Fibroblast of skin of scalp (primary cell): ENCODE measurements around the gene LAMB3.

ENCODE experiments used
- DNase-seq: peaks from one replicate; pipeline ENCODE4 v3.0.0-alpha.2; 2013

LAMB3 gene

DNA sequence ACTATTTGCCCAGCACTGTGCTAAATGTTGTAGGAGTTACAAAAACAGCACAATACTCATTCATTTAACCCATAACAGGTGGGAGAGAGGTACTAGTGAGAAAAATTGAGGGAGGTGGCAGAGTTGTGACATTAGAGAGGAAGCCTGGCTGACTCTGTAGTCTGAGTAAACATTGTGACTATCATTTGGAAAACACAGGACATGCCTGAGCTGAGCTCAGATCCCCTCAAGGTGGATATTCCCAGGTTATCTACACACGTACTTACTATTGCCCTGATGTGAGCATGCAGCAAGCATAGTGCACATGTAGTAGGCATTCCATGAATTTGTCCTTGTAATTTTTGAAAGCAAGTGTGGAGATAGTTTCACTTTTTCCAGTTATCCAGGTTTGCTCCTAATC, 57.8 kb downstream of the LAMB3 start:
- DNase-seq: no peak

DNA sequence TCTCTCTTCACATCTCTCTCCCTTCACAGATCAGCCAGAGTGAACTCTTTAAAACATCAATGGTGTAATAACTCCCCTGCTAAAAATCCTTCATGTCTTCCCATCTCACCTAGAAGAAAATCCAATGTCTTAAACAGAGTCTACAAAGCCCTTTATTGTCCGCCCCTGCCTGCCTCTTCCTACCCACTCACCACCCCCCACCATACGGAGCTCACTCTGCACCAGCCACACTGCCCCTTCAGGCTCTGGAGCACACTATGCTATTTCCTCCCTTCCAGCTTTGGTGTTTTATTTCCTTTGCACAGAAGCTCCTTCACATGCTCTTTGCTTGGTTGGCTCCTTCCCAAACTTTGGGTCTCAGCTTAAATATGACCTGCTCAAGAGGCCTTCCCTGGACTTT, 58.5 kb downstream of the LAMB3 start:
- no peak for DNase-seq

DNA sequence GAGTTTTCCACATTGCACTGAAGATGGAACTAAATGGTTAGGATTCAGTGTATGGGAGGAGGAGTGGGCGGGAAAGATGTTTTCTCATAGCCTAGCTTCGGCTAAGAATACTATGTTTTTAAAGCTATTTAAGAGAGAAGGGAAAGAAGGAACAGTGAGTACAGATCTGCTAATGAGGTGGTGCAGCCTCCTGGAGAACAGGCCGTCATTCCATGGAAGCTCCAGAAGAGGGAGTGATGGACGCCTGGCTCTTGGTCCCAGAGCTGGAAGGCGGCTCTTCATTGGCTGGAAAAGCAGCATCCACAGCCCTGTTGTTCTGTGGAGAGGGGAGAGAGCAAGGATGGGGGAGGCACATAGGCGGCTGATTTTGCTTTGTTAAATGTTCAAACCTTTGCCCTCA, 61.8 kb downstream of the LAMB3 start:
- DNase-seq: peak; percentile 39

DNA sequence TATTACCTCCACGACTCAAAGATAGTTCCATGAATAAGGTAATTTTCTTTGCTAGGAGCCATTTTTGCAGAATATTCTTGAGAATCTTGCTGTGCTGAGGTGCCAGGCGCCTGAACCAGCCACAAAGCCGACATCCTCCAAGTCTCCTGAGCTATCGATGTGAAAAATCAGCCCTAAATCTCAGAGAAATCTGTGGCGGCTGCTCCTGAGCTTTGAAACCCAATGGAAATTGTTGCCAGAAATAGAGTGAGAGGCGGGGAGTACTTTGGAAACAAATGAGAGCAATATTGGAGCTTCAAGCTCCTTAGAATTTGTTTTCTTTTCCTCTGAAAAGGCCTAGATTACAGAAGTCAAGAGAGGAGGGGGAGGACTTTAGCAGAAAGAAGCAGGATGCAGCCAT, 62.4 kb downstream of the LAMB3 start:
- no peak for DNase-seq

DNA sequence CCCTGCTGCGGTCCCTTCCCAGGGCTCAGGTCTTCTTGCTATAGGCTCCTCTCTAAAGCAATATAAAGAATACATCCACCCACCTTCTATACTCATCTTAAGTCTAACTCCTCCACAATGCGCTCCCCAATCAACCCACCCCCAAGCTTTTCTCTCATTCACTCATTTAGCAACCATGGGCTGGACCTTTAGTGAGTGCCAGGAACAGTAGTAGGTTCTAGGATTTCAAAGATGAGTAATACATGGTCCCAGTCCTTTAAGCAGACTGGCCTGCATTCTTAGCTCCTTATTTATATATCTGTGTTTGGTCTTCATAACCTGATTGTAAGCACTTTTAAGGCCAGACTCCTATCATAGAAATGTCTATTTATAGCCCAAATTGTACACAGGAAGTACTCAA, 62.8 kb downstream of the LAMB3 start:
- no peak for DNase-seq

DNA sequence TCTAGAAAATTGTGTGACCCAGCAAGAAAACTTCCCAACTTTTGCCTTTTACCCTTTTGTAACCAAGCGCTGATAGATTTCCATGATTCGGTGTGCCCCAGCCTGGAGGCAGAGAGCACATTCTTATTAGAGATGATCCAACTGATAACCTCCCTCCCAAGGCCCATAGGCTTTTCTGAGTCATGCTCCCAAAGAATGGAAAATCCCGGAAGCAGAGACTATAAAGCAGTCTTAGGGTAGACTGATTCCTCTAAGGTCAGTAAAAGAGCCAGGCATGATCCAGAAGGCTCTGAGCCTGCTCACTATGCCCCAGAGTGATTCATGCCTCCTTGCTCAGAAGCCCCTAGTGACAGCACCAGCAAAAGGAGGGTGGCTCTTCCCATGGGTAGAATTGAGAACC, 64.4 kb downstream of the LAMB3 start:
- DNase-seq: peak; percentile 35

DNA sequence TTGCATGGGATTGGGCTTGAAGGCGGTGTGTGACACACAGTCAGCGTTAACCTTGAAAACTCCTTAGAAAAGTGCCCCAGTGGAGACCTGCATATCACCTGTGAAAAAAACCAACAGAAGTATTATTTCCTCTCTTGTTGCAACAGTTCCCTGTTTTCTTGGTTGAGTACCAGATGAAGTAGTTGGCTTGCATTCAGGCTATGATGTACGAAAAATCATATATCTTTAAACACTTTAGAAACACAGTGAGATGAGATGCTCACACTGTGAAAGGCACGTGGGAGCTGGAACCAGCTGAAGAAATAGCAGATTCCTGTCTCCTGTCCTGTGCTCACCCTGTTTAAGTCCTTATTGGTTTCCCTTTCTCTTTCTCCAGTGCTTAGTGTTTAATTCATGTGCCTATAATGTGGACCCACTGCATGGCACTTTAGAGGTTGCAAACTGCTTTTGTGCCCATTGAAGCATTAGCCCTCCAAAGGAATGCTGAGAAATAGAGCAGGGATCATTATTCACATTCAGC, 65.9 kb downstream of the LAMB3 start:
- no peak for DNase-seq

DNA sequence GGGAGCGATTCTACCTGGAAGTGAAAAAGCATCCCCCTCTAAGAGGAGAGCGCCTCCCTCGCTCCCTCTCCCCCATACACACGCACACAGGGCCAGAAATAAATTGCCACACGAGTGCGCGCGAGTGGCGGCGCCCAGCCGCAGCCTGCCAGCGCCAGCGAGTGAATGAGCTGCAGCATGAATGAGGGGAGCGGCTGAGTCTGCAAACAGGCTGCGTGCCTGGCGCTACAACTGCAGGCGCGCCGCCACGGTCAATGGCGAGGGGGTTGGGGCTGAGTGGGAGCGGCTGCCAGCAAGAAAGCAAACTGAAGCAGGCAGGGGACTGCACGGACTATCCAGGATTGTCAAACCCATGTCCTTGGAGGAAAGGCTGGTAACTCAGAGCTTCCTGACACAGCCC, 66.6 kb downstream of the LAMB3 start:
- peak; percentile 39 for DNase-seq

DNA sequence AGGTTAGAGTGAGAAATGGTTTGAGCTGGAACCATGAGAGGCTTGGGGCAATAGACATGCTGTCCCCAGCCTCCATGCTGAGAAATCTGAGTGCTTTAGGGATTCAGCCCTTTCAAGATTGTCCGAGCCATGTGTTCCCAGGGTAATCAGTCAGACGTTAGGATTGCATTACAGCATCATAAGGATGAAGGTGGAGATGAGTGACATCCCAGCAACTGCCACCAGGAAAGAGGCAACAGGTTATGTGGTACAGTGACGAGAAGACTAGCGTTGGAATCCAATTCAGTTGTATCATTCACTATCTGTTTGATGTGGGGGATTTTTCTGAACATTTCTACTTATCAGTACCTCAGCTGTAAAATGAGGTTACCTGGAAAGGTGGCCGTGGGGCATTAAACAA, 67.0 kb downstream of the LAMB3 start:
- no peak for DNase-seq

DNA sequence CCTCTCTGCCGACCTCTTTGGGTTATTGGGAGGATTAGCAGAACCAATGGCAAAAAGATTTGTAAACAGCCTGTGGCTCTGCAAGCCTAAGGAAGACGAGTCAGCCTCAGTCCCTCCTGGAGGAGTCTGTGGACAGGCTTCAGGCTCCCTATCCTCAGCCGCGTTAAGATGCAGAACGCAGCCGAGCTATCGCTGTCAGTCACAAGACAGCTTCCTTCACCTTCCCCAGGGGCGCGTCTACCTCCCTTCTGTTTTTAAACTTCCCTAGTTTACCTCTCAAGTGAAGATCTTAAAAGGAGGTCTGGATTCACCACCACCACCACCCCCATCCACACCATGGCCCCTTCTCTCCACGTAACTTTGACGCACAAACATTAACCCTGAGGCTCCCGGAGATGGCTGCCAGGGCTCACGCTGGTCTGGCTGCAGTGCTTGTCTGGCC, 68.0 kb downstream of the LAMB3 start:
- no peak for DNase-seq

DNA sequence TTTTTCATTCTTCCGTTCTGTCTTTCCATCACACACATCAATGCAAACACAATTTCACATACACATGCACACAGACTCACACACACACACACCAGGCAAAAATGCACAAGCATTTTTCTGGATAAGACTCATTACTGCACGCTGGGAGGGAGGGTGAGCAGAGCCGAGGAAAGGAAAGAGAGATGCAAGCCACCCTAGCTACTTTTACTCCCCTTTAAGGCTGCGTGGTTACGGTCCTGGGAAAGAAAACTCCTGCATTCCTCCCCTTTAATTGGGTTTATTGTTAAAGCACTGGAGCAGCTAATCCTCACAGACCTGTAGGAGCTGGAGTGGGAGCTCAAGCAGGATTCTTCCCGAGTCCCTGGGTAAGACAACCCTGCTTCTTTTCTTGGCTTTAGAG, 68.8 kb downstream of the LAMB3 start, which contains the start of gene CAMK1G:
TSS of gene CAMK1G (plus strand) at position 307 of the 400 bp plus-strand sequence. CDS start 11,270 bp downstream, outside the sequence.
- peak; percentile 81 for DNase-seq

DNA sequence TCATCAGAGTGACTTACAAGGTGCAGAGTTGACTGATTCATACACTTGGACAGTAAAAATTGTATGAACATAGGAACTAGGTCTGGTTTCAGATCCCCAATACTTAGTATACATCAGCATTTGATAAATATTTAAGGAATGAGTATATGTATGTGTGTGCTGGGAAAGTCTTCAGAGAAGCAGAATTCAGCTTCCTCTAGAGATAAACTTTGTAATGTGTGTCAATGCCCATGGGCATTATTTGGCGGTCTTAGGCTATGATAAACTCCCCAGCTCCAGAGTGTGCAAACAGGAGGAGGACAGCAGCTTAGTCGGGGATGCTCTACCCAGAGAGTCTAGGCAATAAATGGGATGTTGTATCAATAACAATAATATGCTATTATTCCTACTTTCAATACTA, 71.6 kb downstream of the LAMB3 start:
- DNase-seq: peak; percentile 44

DNA sequence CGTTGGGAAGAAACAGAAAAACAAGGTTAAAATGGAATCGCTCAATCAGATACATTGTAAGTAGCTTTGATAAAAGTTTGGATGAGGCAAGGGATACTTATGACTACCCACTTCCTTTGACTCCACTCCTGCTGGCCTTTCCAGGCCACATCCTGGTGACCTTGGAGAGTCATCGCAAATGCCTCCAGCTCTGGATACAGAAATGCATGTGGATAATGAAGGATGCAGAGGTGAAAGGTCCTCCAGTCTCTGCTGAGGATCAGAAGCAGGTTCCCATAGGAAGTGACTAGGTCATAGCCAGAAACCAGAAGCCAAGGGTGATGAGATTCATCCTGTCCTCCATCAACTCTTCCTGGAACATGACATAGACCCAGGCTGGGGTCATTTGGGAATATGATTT, 74.9 kb downstream of the LAMB3 start:
- DNase-seq: no peak

DNA sequence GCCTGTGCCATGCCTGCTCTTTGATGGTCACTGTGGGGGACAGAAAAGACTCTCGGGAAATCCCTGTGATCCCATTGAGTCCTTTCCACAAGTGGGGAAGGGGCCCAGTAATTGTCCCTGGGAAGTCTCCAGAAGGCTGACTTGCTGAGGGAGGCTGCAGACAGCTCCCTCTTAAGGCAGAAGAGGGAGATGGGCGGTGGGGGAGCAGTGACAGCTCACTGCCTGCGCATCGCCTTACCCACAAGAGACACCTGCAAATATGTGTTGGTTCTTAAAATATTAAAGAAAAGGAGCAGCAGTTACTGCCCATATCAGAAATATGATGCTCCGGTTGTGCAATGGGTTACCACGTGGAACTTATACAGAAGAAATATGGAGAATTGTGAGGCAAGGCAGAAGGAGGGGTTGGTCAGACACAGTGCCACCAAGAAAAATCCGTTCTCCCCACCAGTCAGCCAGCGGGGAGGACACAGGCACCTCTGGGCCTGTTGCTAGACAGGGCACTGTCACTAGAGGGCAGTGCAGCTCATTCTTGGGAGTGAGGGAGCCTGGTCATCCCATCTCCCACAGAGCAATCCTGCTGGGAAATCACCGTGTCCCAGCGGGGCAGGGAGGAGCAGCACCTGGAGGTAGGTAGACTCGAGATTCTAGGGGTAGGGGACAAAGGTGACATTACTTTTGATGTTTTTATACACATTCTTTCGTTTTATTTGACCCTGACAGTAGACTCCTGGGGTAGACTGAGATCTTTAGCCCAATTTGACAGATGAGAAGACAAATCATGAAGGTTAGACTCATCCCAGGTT, 75.6 kb downstream of the LAMB3 start:
- peak; percentile 64 for DNase-seq

DNA sequence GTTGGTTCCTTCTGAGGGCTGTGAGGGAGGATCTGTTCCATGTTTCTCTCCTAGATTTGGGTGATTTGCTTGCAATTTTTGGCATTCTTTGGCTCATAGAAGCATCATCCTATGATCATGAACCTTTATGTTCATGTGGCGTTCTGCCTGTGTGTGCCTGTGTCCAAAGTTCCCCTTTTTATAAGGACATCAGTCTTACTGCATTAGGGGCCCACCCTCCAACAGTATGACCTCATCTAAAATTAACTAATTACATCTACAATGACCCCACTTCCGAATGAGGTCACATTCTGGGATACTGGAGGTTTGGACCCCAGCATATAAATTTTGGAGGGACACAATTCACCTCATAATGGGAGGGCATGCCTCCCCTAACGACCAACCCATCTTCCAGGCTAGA, 81.5 kb downstream of the LAMB3 start:
- no peak for DNase-seq

DNA sequence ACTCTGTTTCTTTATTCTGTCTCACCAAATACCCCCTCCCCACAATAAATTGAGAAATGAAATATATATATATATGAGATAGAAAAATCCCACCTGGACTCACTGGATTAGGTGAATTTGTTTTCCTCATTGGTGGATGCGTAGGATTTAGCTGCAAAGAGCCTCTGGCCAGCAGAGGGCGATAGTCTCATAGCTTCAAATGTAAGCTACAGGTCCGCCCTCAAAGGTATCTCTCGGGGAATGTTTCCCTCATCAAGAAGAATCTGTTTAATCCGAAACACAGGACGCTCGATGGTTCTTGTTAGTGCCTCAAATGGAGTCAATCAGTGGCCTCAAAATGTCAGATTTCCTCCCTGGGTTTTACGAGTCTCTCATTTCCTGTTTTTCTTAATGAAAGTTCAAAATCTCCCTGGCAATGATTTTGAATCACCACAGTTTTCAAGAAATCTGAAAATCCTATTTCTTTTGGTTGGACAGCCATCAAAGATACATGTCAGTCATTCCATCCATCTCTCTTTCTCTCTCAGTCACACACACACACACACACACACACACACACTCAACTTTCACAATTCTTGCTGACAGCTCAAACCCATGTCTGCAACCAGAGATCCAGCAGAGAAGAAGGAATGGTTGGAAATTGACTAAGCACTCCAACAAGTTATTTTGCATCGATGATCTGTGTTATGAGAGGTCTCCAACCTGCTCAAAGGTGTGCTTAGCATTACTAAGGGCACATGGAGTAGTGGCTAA, 82.6 kb downstream of the LAMB3 start:
- DNase-seq: peak; percentile 55

DNA sequence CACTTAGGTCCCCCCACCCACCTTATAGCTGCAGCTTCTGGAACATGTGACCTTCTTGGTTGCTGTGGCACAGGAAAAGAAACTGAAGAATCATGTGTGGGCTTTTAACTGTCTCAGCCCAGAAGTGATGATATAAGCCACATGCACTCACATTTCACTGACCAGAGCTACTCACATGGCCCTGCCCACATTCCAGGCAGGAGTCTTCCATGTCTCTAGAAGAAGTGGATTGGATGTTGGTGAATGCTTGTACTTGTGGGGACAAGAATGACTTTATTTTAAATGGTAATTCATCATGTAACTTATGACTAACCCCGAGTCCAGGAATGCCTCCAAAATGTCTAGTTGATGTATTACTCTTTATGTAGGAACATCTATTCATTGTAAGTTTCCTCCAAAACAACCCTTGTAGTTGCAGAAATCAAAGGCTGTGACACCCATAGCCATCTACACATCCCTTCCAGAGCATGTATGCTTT, 84.5 kb downstream of the LAMB3 start:
- peak; percentile 72 for DNase-seq

DNA sequence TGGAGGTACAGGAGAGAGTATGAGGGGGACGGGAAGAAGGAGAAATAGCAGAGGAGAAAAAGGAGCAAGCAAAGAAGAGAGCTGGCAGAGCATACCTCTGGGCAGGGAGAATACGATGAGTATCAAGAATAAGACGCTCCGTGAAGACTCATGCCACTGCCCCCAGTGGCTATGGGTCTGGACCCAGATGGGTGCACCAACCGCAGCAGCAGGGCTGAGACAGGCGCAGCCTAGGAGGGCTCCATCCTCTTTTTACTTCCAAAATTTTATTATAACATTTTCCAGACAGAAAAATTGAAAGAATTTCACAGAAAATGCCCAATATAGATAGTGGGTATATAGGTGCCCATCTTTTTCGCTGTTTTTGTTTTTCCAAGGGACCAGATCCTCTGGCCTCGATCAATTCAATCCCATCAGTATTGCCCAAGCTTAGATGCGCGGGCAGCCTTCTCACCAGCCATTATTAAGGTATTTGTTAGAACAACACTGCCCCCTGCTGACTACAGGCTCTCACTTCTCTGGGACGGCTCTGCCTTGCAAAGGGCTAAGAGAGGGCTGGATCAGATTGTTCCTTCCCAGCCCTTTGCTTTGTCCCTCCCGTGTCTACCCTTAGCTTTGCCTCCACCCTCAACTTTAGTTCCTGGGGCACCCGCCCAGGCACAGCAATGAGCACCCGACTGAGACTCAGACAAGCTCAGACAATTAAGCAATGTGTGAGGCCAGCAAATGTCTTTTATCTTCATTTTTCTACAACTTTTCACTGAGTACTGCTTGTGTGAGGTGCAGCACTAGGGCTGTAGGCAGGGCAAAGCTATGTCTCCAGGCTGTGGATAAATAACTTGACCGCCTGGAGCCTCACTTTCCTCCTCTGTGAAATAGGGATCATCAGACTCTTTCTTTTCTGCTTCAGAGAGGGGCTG, 86.2 kb downstream of the LAMB3 start:
- peak; percentile 82 for DNase-seq
